GM19239 (cell line): ENCODE data around the gene NFKB1.
"Not testable (repeated sequence)": the region's sequence is repeated elsewhere in the genome, so short reads cannot be mapped to it uniquely, and the experiment has no call there.

Experiments
- DNase-seq: peaks from one replicate; pipeline ENCODE4 v3.0.0; 2011; ENCODE audit warnings: low spot score; ENCODE audit not compliant: insufficient read length
- FAIRE-seq: peaks from 2 replicates; lab custom pipeline; 2011; peaks lifted over from hg19 to GRCh38; lab: Jason Lieb, UNC

NFKB1 gene

GRCh38 chr4:102554992-102555391, 53.8 kb downstream of the NFKB1 start:
- FAIRE-seq: no peak
- DNase-seq: no peak

- DNase-seq: no peak
- FAIRE-seq: no peak
Observed at GRCh38 chr4:102557636-102558035, 56.5 kb downstream of the NFKB1 start.

GRCh38 chr4:102560115-102560514, 59.0 kb downstream of the NFKB1 start:
- no peak for FAIRE-seq

GRCh38 chr4:102560571-102561341, 59.6 kb downstream of the NFKB1 start:
- peak; percentile 87 for FAIRE-seq
- no peak for DNase-seq

More at GRCh38 chr4:102560115-102560514, 59.0 kb downstream of the NFKB1 start:
- DNase-seq: no peak

GRCh38 chr4:102563000-102563399, 61.8 kb downstream of the NFKB1 start:
- FAIRE-seq (no peak), DNase-seq (no peak)

- FAIRE-seq (peak; percentile 87), DNase-seq (peak; percentile 14)
Observed at GRCh38 chr4:102564399-102565059, 63.4 kb downstream of the NFKB1 start.

GRCh38 chr4:102565696-102566095, 64.5 kb downstream of the NFKB1 start:
- no peak for FAIRE-seq
- no peak for DNase-seq

- DNase-seq: no peak
- no peak for FAIRE-seq
Observed at GRCh38 chr4:102566426-102566825, 65.3 kb downstream of the NFKB1 start.

GRCh38 chr4:102567427-102567826, 66.3 kb downstream of the NFKB1 start:
- DNase-seq (no peak), FAIRE-seq (no peak)

- no peak for FAIRE-seq
Observed at GRCh38 chr4:102569200-102569599, 68.0 kb downstream of the NFKB1 start.

GRCh38 chr4:102570211-102570610, 69.1 kb downstream of the NFKB1 start:
- not testable (repeated sequence) for FAIRE-seq, DNase-seq

More at GRCh38 chr4:102569200-102569599, 68.0 kb downstream of the NFKB1 start:
- no peak for DNase-seq

- DNase-seq: no peak
- FAIRE-seq: peak; percentile 59
Observed at GRCh38 chr4:102572452-102572851, 71.3 kb downstream of the NFKB1 start.

GRCh38 chr4:102574317-102574716, 73.2 kb downstream of the NFKB1 start:
- FAIRE-seq: peak; percentile 39
- DNase-seq: no peak

GRCh38 chr4:102575369-102576129, 74.4 kb downstream of the NFKB1 start:
- FAIRE-seq: no peak

GRCh38 chr4:102578270-102578669, 77.1 kb downstream of the NFKB1 start:
- FAIRE-seq: peak; percentile 11

More at GRCh38 chr4:102575369-102576129, 74.4 kb downstream of the NFKB1 start:
- no peak for DNase-seq

GRCh38 chr4:102578819-102579218, 77.7 kb downstream of the NFKB1 start:
- no peak for FAIRE-seq
- no peak for DNase-seq

More at GRCh38 chr4:102578270-102578669, 77.1 kb downstream of the NFKB1 start:
- DNase-seq: no peak

GRCh38 chr4:102579794-102580462, 78.8 kb downstream of the NFKB1 start:
- FAIRE-seq (peak; percentile 8), DNase-seq (no peak)

GRCh38 chr4:102580463-102580842, 79.3 kb downstream of the NFKB1 start:
- DNase-seq (no peak), FAIRE-seq (peak; percentile 23)

GRCh38 chr4:102584091-102584490, 82.9 kb downstream of the NFKB1 start:
- DNase-seq (no peak), FAIRE-seq (no peak)

- DNase-seq: no peak
Observed at GRCh38 chr4:102585329-102585728, 84.2 kb downstream of the NFKB1 start.

More at GRCh38 chr4:102585329-102585728, 84.2 kb downstream of the NFKB1 start:
- FAIRE-seq: no peak
